ENCODE data around the gene SCFD2. TPM values are rescaled to one million over a fixed set of nuclear protein-coding genes. Genes with fewer than 3 reads are reported as not detected.

Gene SCFD2
- polyA plus RNA-seq, 1 of the 3 experiments (the other 2 are of a cell fraction): 14.1 TPM

- WGBS (ENCODE audit: low lambda C conversion rate): 96% methylated on average over 5 of the region's 5 CpGs
- Histone ChIP-seq H3K27ac (ENCODE audit: low read depth in 2 of 2, low read length in 1 of 2) (no peak overlapping the region), H3K79me2 (ENCODE audit: insufficient read depth) (no peaks in the 10 kb centered on the region), H3K4me1 (ENCODE audit: control insufficient read depth in 1 of 2, insufficient read depth in 2 of 2, low read depth in 1 of 2, low read length in 1 of 2) (peaks cover 0 to 6% of the 10 kb centered on the region in 2 experiments; a peak in 2 of 4 replicates), H2AFZ (ENCODE audit: low read depth) (no peak overlapping the region), H3K9me2 (no peaks in the 10 kb centered on the region), H3K9me3 (no peaks in the 10 kb centered on the region), H3K4me3 (ENCODE audit: low read depth in 2 of 2, low read length in 1 of 2) (no peak overlapping the region), H4K20me1 (ENCODE audit: insufficient read depth) (no peaks in the 10 kb centered on the region), H3K4me2 (no peak overlapping the region), H3F3A (replicated peaks; ENCODE audit: insufficient read depth) (no peaks in the 10 kb centered on the region), H3K27me3 (ENCODE audit: insufficient read depth) (no peaks in the 10 kb centered on the region), H3K36me3 (replicated peaks in 1 of 2; ENCODE audit: control insufficient read depth in 1 of 2, insufficient read depth in 2 of 2, low read length in 1 of 2) (no peaks in the 10 kb centered on the region), H3K9ac (no peak overlapping the region)
- CTCF ChIA-PET: interaction anchor here (0.9 kb wide), 1 partner anchor 16 kb away, joined by 3 read pairs; no protein-coding TSS in a partner anchor
- no peak for DNase-seq
- POLR2A ChIA-PET: no interaction called here
- TF ChIP-seq IRF3 (IDR thresholded peaks at IDR 0.05; ENCODE audit: low read depth, low read length) (no peak), JUND (IDR thresholded peaks at IDR 0.05) (no peak), RFX5 (IDR thresholded peaks at IDR 0.05; ENCODE audit: low read length) (no peak), MXI1 (IDR thresholded peaks at IDR 0.05; ENCODE audit: low read depth, low read length) (no peak), SMC3 (IDR thresholded peaks at IDR 0.05; ENCODE audit: low read depth, low read length) (no peak), RAD21 (IDR thresholded peaks at IDR 0.05; ENCODE audit: low read length) (no peak), ZBTB33 (IDR thresholded peaks at IDR 0.05; ENCODE audit: borderline replicate concordance, low read depth) (no peak), SIN3A (IDR thresholded peaks at IDR 0.05; ENCODE audit: borderline replicate concordance, low read depth, low read length) (no peak), PBX3 (IDR thresholded peaks at IDR 0.05) (no peak), RCOR1 (IDR thresholded peaks at IDR 0.05; ENCODE audit: low read length) (no peak), USF1 (IDR thresholded peaks at IDR 0.05; ENCODE audit: borderline replicate concordance, low read depth) (no peak), GABPA (IDR thresholded peaks at IDR 0.05; ENCODE audit: low read depth) (no peak), FOSL2 (IDR thresholded peaks at IDR 0.05; ENCODE audit: borderline replicate concordance, low read depth) (no peak)
These were observed 239.8 kb downstream of the SCFD2 start for GRCh38 chr4:53126099-53126498.

- Histone ChIP-seq H3K4me1 (ENCODE audit: control insufficient read depth in 1 of 2, insufficient read depth in 2 of 2, low read depth in 1 of 2, low read length in 1 of 2) (peaks cover 6 to 11% of the 10 kb centered on the region in 2 experiments; a peak in 3 of 4 replicates), H3K9me3 (no peaks in the 10 kb centered on the region), H3F3A (replicated peaks; ENCODE audit: insufficient read depth) (no peaks in the 10 kb centered on the region), H3K27me3 (ENCODE audit: insufficient read depth) (no peaks in the 10 kb centered on the region), H2AFZ (ENCODE audit: low read depth) (no peak overlapping the region), H3K9me2 (no peaks in the 10 kb centered on the region), H3K4me2 (no peak overlapping the region), H4K20me1 (ENCODE audit: insufficient read depth) (no peaks in the 10 kb centered on the region), H3K4me3 (ENCODE audit: low read depth in 2 of 2, low read length in 1 of 2) (no peak overlapping the region), H3K9ac (no peak overlapping the region), H3K27ac (ENCODE audit: low read depth in 2 of 2, low read length in 1 of 2) (no peak overlapping the region), H3K79me2 (ENCODE audit: insufficient read depth) (no peaks in the 10 kb centered on the region), H3K36me3 (replicated peaks in 1 of 2; ENCODE audit: control insufficient read depth in 1 of 2, insufficient read depth in 2 of 2, low read length in 1 of 2) (no peaks in the 10 kb centered on the region)
- ChIA-PET CTCF (interaction anchor here (1.0 kb wide), 1 partner anchor 10 kb away, joined by 5 read pairs; no protein-coding TSS in a partner anchor), POLR2A (no interaction called here)
- 86% methylated on average over 1 of the region's 1 CpG for WGBS (ENCODE audit: low lambda C conversion rate)
- no peak for DNase-seq
- no peak for TF ChIP-seq SMC3 (IDR thresholded peaks at IDR 0.05; ENCODE audit: low read depth, low read length)
- TF ChIP-seq GABPA (IDR thresholded peaks at IDR 0.05; ENCODE audit: low read depth): no peak
- TF ChIP-seq EP300 (IDR thresholded peaks at IDR 0.05; ENCODE audit: borderline replicate concordance in 1 of 2, low read depth in 1 of 2, low read length in 1 of 2): no peak
- TF ChIP-seq ELF1 (IDR thresholded peaks at IDR 0.05): no peak
- TF ChIP-seq TEAD4 (IDR thresholded peaks at IDR 0.05; ENCODE audit: borderline replicate concordance, insufficient read depth): no peak
- TF ChIP-seq EZH2phosphoT487 (IDR thresholded peaks at IDR 0.05; ENCODE audit: borderline replicate concordance, low read depth): no peak
- no peak for TF ChIP-seq ZBTB33 (IDR thresholded peaks at IDR 0.05; ENCODE audit: borderline replicate concordance, low read depth)
- no peak for TF ChIP-seq POLR2AphosphoS5 (IDR thresholded peaks at IDR 0.05; ENCODE audit: low read depth, low read length)
- no peak for TF ChIP-seq FOSL2 (IDR thresholded peaks at IDR 0.05; ENCODE audit: borderline replicate concordance, low read depth)
These were observed 242.0 kb downstream of the SCFD2 start for GRCh38 chr4:53123819-53124218.
